GM12801 (cell line): ENCODE measurements around the gene GJC3.

ENCODE experiments used
- CTCF ChIP-seq: IDR thresholded peaks from one replicate; pipeline ENCODE4 v1.5.1; 2011; ENCODE audit warnings: control low read depth; ENCODE audit not compliant: insufficient read length; ENCODE audit errors: extremely low read depth

The GJC3 gene

GRCh38 chr7:99894738-99895137, 34.7 kb downstream of the GJC3 start:
- no peak for TF ChIP-seq CTCF

- no peak for TF ChIP-seq CTCF
These were observed 36.1 kb downstream of the GJC3 start for GRCh38 chr7:99893280-99893679.

GRCh38 chr7:99881370-99881769, 48.0 kb downstream of the GJC3 start:
- no peak for TF ChIP-seq CTCF

GRCh38 chr7:99876933-99877332, 52.5 kb downstream of the GJC3 start, which contains the start of gene OR2AE1:
Gene OR2AE1 (minus strand): TSS chr7:99877033. CDS start chr7:99877033, 0 bp downstream.
- no peak for TF ChIP-seq CTCF

GRCh38 chr7:99876491-99876890, 52.9 kb downstream of the GJC3 start:
- no peak for TF ChIP-seq CTCF
